Measurements from ENCODE around the gene GRID2.

DNA sequence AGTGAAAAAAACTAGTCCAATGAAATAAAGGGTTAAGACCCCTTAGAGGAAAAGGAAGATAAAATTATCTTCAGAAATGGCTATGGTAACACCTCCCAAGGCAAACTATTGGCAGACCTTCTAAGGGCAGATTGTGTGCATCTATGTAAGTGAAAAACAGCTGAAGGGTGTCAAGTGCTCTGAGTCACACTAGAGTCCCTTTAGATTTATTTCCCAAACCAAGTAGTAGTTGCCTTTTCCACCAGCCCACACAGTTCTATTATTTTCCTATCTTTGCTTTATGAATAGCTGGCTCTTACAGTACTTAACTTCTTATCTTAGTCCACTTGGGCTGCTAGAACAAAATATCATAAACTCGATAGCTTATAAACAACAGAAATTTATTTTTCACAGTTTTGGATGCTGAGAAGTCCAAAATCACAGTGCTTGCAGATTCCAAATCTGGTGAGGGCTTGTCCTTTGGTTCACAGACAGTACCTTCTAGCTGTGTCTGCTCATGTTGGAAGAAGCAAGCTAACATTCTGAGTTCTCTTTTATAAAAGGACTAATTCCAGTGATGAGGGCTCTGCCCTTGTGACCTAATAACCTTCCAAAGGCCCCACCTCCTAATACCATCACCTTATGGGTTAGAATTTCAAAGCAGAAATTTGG, 143.6 kb downstream of the GRID2 start:
- TF ChIP-seq YY1 (IDR thresholded peaks at IDR 0.05) (no peak), TAF1 (conservative IDR thresholded peaks at IDR 0.05) (no peak), JUND (IDR thresholded peaks at IDR 0.05) (no peak), SP1 (IDR thresholded peaks at IDR 0.05) (no peak), EGR1 (IDR thresholded peaks at IDR 0.05; ENCODE audit: low read depth in 2 of 2) (no peak), RAD21 (IDR thresholded peaks at IDR 0.05) (no peak), RXRA (IDR thresholded peaks at IDR 0.05) (no peak), NR2F2 (IDR thresholded peaks at IDR 0.05) (no peak), HNF4A (conservative IDR thresholded peaks at IDR 0.05) (no peak)
- TF ChIP-seq, protein P1, sequence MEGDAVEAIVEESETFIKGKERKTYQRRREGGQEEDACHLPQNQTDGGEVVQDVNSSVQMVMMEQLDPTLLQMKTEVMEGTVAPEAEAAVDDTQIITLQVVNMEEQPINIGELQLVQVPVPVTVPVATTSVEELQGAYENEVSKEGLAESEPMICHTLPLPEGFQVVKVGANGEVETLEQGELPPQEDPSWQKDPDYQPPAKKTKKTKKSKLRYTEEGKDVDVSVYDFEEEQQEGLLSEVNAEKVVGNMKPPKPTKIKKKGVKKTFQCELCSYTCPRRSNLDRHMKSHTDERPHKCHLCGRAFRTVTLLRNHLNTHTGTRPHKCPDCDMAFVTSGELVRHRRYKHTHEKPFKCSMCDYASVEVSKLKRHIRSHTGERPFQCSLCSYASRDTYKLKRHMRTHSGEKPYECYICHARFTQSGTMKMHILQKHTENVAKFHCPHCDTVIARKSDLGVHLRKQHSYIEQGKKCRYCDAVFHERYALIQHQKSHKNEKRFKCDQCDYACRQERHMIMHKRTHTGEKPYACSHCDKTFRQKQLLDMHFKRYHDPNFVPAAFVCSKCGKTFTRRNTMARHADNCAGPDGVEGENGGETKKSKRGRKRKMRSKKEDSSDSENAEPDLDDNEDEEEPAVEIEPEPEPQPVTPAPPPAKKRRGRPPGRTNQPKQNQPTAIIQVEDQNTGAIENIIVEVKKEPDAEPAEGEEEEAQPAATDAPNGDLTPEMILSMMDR (IDR thresholded peaks at IDR 0.05; ENCODE audit: low read depth, low read length, missing input control): no peak
- TF ChIP-seq, protein P2, sequence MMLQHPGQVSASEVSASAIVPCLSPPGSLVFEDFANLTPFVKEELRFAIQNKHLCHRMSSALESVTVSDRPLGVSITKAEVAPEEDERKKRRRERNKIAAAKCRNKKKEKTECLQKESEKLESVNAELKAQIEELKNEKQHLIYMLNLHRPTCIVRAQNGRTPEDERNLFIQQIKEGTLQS (IDR thresholded peaks at IDR 0.05): no peak
- TF ChIP-seq, protein P3, sequence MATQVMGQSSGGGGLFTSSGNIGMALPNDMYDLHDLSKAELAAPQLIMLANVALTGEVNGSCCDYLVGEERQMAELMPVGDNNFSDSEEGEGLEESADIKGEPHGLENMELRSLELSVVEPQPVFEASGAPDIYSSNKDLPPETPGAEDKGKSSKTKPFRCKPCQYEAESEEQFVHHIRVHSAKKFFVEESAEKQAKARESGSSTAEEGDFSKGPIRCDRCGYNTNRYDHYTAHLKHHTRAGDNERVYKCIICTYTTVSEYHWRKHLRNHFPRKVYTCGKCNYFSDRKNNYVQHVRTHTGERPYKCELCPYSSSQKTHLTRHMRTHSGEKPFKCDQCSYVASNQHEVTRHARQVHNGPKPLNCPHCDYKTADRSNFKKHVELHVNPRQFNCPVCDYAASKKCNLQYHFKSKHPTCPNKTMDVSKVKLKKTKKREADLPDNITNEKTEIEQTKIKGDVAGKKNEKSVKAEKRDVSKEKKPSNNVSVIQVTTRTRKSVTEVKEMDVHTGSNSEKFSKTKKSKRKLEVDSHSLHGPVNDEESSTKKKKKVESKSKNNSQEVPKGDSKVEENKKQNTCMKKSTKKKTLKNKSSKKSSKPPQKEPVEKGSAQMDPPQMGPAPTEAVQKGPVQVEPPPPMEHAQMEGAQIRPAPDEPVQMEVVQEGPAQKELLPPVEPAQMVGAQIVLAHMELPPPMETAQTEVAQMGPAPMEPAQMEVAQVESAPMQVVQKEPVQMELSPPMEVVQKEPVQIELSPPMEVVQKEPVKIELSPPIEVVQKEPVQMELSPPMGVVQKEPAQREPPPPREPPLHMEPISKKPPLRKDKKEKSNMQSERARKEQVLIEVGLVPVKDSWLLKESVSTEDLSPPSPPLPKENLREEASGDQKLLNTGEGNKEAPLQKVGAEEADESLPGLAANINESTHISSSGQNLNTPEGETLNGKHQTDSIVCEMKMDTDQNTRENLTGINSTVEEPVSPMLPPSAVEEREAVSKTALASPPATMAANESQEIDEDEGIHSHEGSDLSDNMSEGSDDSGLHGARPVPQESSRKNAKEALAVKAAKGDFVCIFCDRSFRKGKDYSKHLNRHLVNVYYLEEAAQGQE (IDR thresholded peaks at IDR 0.05): no peak
- TF ChIP-seq, protein P4, sequence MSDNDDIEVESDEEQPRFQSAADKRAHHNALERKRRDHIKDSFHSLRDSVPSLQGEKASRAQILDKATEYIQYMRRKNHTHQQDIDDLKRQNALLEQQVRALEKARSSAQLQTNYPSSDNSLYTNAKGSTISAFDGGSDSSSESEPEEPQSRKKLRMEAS (IDR thresholded peaks at IDR 0.05): no peak
- TF ChIP-seq, protein P5, sequence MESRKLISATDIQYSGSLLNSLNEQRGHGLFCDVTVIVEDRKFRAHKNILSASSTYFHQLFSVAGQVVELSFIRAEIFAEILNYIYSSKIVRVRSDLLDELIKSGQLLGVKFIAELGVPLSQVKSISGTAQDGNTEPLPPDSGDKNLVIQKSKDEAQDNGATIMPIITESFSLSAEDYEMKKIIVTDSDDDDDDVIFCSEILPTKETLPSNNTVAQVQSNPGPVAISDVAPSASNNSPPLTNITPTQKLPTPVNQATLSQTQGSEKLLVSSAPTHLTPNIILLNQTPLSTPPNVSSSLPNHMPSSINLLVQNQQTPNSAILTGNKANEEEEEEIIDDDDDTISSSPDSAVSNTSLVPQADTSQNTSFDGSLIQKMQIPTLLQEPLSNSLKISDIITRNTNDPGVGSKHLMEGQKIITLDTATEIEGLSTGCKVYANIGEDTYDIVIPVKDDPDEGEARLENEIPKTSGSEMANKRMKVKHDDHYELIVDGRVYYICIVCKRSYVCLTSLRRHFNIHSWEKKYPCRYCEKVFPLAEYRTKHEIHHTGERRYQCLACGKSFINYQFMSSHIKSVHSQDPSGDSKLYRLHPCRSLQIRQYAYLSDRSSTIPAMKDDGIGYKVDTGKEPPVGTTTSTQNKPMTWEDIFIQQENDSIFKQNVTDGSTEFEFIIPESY (IDR thresholded peaks at IDR 0.05): no peak

Measured in liver (tissue), 3 donors.